H4 (cell line): ENCODE measurements around the gene POTEH. TPM values are rescaled to one million over a fixed set of nuclear protein-coding genes. Genes with fewer than 3 reads are reported as not detected.
"Not testable (repeated sequence)": the region's sequence is repeated elsewhere in the genome, so short reads cannot be mapped to it uniquely, and the experiment has no call there.

Experiments
- DNase-seq: peaks from one replicate; pipeline ENCODE4 v3.0.0-alpha.2; 2015; ENCODE audit warnings: low spot score
- total RNA-seq: library from RNA; depleted of rRNA; stranded (reverse); fragments of >200 nt; shearing (Covaris generic); gene quantifications from 2 replicates; pipeline ENCODE4 v1.2.3, GENCODE V29; 2014; rRNA removed

POTEH gene
- total RNA-seq: 0.12 and 1.2 TPM in 2 replicates

DNA sequence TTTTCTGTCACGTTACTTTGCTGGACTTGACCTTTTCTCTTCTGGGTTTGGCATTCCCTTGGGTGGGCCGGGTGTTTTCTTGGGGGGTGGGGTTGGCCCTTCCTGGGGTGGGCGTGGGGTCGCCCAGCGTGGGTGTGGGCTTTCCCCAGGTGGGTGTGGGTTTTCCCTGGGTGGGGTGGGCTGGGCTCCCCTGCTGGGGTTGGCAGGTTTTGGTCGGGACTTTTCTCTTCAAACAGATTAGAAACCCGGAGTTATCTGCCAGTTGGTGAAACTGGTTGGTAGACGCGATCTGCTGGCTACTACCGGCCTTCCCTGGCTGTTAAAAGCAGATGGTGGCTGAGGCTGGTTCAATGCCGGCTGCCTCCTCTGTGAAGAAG lies at the start of gene POTEH:
TSS of gene POTEH (plus strand) at position 278 of the 377 bp plus-strand sequence. CDS start at position 330, 52 bp downstream.
- not testable (repeated sequence) for DNase-seq

DNA sequence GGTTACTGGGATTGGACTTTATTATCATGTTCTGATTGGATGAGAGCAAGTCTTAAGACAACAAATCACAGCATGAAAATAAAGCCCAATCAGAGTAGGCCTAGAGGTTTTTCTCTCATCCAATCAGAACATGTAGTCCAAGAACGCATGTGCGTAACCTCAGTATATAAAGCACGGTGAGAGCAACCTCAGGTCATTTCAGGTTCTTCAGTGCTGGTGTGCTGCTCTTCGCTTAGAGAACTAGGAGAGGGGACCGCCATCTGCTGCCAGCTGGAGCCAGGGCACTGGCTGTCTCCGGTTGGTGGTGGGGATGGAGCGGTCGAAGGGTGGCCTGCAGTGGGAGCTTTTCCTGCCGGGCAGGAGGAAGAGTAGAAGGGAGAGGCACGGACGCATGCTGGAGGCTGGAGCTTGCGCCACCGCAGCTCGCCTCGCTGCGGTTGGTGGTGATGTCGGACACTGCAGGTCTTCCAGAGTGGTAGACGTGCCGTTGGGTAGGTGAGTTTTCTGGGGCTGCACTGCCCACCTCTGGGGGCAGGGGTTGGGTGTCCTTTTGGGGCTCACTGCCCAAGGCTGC lies 47.5 kb upstream of the POTEH start:
- DNase-seq: not testable (repeated sequence)

DNA sequence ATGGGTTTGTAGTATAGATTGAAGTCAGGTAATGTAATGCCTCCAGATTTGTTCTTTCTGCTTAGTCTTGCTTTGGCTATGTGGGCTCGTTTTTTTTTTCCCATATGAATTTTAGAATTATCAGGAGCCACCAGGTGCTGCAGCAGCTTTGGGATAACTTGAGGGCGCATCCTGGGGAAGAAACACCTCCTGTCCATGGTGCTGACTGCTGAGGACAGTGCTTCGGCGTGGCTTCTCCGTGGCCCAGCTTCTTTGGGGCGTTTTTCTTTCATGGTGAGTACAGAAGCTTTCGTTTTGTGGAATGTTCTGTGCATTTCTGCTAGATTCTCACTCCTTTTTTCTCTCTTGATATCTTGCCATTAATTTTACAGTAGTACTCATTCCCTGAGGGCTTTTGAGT lies 37.9 kb upstream of the POTEH start:
- not testable (repeated sequence) for DNase-seq

DNA sequence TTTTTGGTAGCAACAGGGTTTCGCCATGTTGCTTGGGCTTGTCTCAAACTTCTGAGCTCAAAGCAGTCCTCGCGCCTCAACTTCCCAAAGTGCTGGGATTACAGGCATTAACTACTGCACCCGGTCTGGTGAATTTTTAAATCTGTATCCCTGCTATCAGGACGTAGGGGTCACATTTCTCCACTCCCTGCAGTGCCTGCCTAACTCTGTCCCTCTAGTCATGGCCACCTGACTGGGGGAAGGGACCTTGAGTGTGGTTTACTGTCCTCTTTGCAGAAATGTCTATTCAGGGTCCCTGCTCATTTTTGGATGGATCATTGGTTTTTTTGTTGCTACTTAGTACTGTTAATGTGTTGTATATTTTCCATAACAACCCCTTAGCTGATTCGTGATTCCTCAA lies 37.1 kb upstream of the POTEH start:
- not testable (repeated sequence) for DNase-seq

GRCh38 chr22:15653241-15653640 lies 36.6 kb upstream of the POTEH start:
- DNase-seq: not testable (repeated sequence)

GRCh38 chr22:15661102-15661501 lies 28.7 kb upstream of the POTEH start:
- DNase-seq: not testable (repeated sequence)

DNA sequence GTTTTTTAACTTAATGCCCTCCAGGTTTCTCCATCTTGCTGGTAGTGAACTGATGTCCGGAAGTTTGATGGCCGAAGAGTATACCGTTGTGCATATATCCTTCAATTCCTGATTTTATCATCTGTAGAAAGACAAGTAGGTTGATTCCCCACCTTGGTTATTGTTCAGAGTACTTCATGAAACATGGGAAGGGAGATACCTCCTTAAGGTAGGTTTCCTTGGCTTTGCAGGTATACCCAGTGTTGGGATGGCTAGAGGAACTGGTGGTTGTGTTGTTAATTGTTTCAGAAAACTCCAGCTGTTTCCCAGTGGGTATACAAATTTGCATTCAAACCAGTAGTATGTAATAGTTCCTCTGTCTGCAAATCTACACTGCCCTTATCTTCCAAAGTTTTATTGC lies 25.1 kb upstream of the POTEH start:
- not testable (repeated sequence) for DNase-seq

- not testable (repeated sequence) for DNase-seq
These were observed 24.3 kb upstream of the POTEH start for GRCh38 chr22:15665478-15665877.

DNA sequence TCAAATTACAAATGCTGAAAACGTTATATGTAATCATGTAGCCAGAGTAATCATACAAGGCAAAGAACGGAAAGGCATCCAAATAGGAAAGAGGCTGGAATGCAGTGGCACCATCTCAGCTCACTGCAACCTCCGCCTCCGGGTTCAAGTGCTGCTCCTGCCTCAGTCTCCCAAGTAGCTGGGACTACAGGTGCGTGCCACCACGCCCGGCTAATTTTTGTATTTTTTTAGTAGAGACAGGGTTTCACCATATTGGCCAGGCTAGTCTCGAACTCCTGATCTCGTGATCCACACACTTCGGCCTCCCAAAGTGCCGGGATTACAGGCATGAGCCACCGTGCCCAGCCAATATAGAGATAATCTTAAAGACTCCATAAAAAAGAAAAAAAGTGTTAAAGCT lies 20.4 kb upstream of the POTEH start:
- not testable (repeated sequence) for DNase-seq

DNA sequence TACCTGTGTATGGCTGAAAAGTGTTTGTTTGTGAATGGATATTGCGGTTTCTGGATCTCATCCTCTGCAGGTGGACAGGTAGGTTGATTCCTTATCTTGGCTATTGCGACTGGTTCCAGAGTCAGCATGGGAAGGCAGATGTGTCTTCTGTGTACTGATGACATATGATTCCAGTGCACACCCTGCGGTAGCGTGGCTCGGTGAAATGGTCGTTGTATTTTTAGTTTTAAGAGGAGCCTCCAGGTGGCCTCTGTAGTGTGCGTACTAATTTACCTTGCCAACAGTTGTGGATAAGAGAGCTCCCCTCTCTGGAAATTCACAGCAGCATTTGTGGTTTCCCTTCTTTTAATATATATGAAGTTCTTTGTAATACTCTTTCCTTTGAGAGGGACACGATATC lies 10.1 kb upstream of the POTEH start:
- not testable (repeated sequence) for DNase-seq

DNA sequence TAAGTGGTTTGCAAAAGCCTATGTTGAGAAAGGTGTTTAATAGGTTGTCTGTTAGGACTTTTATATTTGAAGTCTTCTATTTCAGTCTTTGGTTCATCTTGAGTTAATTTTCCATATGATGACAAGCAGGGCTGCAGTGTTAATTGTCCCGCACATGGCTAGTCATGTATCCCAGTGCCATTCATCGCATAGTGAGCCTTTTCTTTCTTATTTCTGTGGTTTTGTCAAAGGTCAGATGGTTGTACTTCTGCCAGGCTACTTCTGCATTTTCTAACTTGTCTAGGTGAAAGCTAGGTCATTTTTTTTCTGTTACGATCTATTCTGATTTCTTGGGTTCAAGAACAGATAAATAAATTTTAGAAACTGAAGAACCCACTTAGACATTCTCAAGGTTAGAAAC lies 5.7 kb upstream of the POTEH start:
- not testable (repeated sequence) for DNase-seq

DNA sequence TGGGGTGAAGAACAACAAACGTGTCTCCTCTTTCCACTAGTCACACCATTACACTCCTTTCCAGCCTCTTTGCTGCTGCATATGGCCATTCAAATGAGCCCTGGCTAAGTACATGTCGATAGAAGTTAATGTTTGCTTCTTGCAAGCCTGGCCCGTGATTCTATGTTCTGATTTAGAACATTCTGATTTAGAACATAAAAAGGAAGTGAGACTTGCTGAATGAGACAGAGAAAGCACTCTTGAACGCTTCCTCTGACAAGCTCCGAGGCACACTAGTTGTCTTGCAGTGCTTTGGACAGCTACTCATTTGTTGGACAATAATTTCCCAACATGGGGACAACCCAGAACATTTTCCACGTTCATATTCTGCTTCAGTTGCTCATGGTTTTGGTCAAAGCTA lies 5.1 kb upstream of the POTEH start:
- DNase-seq: not testable (repeated sequence)

GRCh38 chr22:15685641-15686040 lies 4.2 kb upstream of the POTEH start:
- not testable (repeated sequence) for DNase-seq

DNA sequence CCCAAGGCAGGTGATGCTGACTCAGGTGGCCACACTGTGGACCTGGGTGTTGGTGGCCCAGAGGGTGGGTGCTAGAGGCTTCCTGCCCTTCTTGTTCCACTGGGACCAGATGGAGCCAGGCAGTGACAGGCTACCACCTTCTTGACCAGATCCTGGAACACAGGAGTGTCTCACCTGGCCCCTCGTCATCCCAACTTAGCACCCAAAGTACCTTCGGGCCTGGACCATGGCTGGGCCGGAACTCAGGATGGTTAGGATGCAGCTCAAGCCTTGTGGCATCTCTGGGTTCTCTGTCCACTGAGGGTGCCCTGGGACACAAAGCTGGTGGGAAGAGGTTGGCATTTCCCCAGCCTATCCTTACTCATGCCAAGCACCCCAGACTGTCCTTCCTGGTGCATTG lies 2.7 kb upstream of the POTEH start:
- not testable (repeated sequence) for DNase-seq

- DNase-seq: not testable (repeated sequence)
These were observed 2.1 kb upstream of the POTEH start for GRCh38 chr22:15687676-15688075.

- DNase-seq: not testable (repeated sequence)
These were observed 1.7 kb upstream of the POTEH start for GRCh38 chr22:15688090-15688489.

- DNase-seq: not testable (repeated sequence)
These were observed 646 bp upstream of the POTEH start for GRCh38 chr22:15689012-15689748.

DNA sequence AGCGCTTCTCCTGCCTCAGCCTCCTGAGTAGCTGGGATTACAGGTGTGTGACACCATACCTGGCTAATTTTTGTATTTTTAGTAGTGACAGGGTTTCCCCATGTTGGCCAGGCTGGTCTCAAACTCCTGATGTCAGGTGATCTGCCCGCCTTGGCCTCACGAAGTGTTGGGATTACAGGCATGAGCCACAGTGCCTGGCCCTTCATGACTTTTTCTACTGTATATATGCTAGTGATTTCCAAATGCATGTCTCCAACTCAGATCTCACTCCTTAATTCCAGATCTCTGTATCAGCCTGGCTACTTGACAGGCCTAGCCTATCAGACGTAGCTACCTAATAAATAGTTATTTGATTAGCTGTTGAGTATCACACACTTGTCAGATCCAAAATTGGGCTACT lies 23.8 kb downstream of the POTEH start:
- not testable (repeated sequence) for DNase-seq

GRCh38 chr22:15714125-15714524 lies 24.3 kb downstream of the POTEH start:
- DNase-seq: not testable (repeated sequence)

GRCh38 chr22:15721884-15722283 lies 32.1 kb downstream of the POTEH start:
- DNase-seq: not testable (repeated sequence)

- DNase-seq: not testable (repeated sequence)
These were observed 39.5 kb downstream of the POTEH start for GRCh38 chr22:15729209-15729917.

- not testable (repeated sequence) for DNase-seq
These were observed 41.2 kb downstream of the POTEH start for GRCh38 chr22:15731023-15731422.

DNA sequence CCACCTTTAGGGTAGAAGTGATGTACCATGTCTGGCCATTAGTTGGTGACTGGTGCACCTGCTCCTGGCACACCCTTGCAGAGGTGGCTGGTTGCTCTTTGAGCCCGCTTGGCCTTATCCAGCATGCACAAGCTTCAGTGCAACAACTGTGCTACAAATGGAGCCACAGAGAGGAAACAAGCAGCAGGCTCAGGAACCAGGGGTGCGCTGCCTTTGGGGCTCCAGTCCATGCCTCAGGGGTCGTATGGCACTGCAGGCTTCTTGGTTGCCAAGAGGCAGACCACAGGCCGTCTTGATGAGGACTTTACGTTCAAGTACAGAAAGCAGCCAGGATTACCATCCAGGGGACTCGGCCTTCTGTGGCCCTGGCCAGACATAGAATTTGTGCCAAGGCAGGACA lies 44.6 kb downstream of the POTEH start:
- not testable (repeated sequence) for DNase-seq
